ENCODE results near the gene PLA2G4F.

GRCh38 chr15:42157381-42157780 lies 945 bp upstream of the PLA2G4F start:
- TF ChIP-seq POLR2A (IDR thresholded peaks at IDR 0.05) (no peak), POLR2AphosphoS5 (IDR thresholded peaks at IDR 0.05) (no peak), CTCF (IDR thresholded peaks at IDR 0.05) (no peak)
